ENCODE data around the gene DNAI4.

DNA sequence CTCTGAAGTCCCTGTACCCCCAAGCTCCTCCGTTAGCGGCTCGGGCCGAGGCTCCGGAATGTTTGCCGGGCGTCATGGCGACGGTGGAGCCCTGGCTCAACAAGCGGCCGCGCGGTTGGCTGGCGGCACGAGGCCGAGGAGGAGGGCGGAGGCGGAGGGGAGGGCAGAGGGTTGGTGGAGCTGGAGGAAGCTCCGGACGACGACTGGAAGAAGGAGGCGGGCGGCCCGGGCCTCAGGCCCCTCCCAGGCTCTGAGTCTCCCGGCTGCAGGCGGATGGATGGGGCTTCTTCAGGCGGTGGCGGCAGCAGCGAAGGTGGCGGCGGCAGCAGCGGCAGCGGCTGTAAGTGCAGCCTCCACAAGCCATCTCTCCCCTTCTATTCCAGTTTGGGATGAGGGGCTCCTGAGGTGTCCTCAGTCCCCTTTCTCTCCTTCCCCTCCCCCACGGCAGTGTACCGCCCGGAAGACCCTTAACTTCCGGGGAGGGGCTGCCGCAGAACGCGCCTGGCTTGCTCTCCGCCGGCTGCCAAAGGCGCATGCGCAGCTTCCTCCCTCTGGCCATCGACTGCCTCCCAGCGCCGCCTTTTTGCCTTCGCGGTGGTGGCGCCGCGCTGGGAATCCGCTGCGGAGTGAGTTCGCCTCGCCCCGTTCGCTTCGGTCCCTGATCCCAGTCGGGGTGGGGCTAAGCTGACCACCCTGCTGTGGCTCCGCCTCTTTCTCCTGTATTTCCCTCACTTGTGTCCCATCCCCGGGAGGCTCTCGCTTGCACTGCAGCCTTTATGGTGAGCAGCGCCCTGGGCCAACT lies at the start of gene DNAI4, which contains the start of gene MIER1:
- TF ChIP-seq, protein P1, sequence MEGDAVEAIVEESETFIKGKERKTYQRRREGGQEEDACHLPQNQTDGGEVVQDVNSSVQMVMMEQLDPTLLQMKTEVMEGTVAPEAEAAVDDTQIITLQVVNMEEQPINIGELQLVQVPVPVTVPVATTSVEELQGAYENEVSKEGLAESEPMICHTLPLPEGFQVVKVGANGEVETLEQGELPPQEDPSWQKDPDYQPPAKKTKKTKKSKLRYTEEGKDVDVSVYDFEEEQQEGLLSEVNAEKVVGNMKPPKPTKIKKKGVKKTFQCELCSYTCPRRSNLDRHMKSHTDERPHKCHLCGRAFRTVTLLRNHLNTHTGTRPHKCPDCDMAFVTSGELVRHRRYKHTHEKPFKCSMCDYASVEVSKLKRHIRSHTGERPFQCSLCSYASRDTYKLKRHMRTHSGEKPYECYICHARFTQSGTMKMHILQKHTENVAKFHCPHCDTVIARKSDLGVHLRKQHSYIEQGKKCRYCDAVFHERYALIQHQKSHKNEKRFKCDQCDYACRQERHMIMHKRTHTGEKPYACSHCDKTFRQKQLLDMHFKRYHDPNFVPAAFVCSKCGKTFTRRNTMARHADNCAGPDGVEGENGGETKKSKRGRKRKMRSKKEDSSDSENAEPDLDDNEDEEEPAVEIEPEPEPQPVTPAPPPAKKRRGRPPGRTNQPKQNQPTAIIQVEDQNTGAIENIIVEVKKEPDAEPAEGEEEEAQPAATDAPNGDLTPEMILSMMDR (IDR thresholded peaks at IDR 0.05) = peak in 4 of 6 experiments; percentile 40 to 59 (median 51)
- peak; percentile 37 to 67 for TF ChIP-seq POLR2A (IDR thresholded peaks at IDR 0.05)

Data from Peyer's patch (tissue), 4 donors.